GM12865 (cell line): ENCODE results near the gene CECR2.

Source experiments
- DNase-seq: peaks from one replicate; pipeline ENCODE4 v3.0.0; 2010; ENCODE audit warnings: low read depth
- H3K4me3 ChIP-seq: 2 replicates; pipeline ENCODE4 v1.5.1; 2011; ENCODE audit warnings: mild to moderate bottlenecking, low read depth, low read length, control low read depth
- TF ChIP-seq, protein P1 (sequence below): IDR thresholded peaks from 2 replicates; pipeline ENCODE4 v1.5.1; 2011; ENCODE audit warnings: low read length, control low read depth, low read depth, inconsistent platforms; ENCODE audit not compliant: insufficient read depth; ENCODE audit errors: missing control alignments

Gene CECR2

GRCh38 chr22:17477391-17477833 lies 108.2 kb downstream of the CECR2 start:
- no peak overlapping the region for H3K4me3 ChIP-seq
- DNase-seq = no peak
- TF ChIP-seq, protein P1, sequence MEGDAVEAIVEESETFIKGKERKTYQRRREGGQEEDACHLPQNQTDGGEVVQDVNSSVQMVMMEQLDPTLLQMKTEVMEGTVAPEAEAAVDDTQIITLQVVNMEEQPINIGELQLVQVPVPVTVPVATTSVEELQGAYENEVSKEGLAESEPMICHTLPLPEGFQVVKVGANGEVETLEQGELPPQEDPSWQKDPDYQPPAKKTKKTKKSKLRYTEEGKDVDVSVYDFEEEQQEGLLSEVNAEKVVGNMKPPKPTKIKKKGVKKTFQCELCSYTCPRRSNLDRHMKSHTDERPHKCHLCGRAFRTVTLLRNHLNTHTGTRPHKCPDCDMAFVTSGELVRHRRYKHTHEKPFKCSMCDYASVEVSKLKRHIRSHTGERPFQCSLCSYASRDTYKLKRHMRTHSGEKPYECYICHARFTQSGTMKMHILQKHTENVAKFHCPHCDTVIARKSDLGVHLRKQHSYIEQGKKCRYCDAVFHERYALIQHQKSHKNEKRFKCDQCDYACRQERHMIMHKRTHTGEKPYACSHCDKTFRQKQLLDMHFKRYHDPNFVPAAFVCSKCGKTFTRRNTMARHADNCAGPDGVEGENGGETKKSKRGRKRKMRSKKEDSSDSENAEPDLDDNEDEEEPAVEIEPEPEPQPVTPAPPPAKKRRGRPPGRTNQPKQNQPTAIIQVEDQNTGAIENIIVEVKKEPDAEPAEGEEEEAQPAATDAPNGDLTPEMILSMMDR = no peak

- TF ChIP-seq, protein P1 = no peak
- no peak for DNase-seq
- no peak overlapping the region for H3K4me3 ChIP-seq
Observed at GRCh38 chr22:17479135-17479534, 109.9 kb downstream of the CECR2 start.

GRCh38 chr22:17481424-17481823 lies 112.2 kb downstream of the CECR2 start:
- peak; percentile 34 for DNase-seq
- H3K4me3 ChIP-seq = no peak overlapping the region
- TF ChIP-seq, protein P1 = no peak

DNA sequence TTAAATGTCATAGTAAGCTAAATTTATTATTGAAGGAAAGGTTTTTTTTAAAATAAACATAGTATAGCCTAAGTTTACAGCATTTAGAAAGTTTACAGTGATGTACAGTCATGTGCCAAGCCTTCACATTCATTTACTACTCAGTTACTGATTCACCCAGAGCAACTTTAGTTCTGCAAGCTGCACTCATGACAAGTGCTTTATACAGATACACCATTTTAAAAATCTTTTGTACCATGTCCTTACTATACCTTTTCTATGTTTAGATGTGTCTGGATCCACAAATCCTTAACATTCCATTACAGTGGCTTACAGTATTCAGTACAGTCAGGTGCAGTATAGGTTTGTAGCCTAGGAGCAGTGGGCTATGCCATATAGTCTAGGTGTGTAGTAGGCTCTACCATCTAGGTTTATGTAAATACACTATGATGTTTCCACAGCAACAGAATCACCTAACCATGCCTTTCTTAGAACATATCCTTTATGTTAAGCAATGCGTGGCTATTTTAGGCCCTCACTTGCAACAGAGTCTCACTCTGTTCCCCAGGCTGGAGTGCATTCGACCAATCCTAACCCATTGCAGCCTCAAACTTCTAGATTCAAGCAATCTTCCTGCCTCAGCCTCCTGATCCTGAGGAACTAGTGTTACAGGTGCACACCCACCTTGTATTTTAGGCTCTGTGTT lies 114.6 kb downstream of the CECR2 start:
- DNase-seq = no peak
- TF ChIP-seq, protein P1 = no peak
- no peak overlapping the region for H3K4me3 ChIP-seq

DNA sequence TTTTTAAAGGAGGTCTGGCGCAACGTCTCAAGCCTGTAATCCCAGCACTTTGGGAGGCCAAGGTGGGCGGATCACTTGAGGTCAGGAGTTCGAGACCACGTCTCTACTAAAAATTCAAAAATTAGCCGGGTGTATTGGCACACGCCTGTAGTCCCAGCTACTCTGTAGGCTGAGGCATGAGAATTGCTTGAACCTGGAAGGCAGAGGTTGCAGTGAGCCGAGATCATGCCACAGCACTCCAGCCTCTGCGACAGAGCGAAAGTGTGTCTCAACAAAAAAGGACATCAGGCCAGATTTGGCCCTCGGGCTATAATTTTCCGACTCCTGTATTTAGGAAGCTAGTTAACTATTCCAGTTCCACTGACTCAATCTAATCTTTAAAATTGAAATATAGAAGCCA lies 115.3 kb downstream of the CECR2 start:
- no peak for DNase-seq
- H3K4me3 ChIP-seq = no peak overlapping the region
- TF ChIP-seq, protein P1 = no peak

- H3K4me3 ChIP-seq = no peak overlapping the region
- no peak for DNase-seq
Observed at GRCh38 chr22:17486313-17486712, 117.1 kb downstream of the CECR2 start.

More at GRCh38 chr22:17486313-17486712, 117.1 kb downstream of the CECR2 start:
- TF ChIP-seq, protein P1 = no peak
